Common myeloid progenitor, CD34-positive (primary cell): ENCODE data around the gene NKAIN2.

Source experiments
- CTCF ChIA-PET: fragments of 350-600 bp; sonication (Branson Sonifier 250); formaldehyde crosslinking; loops from one replicate; lab custom pipeline; 2021; ENCODE audit warnings: antibody characterized with exemption; lab: Charles Lee
- POLR2A ChIA-PET: fragments of 350-600 bp; sonication (Branson Sonifier 250); formaldehyde crosslinking; loops from one replicate; lab custom pipeline; 2021; ENCODE audit warnings: antibody characterized with exemption; lab: Charles Lee
- DNase-seq, 3 donors: peaks; one replicate each; pipeline versions ENCODE4 v3.0.0 to v3.0.0-alpha.2; 2013
- H3K27ac ChIP-seq, 2 experiments: 1 replicate in 1 of 2; 2 replicates in 1 of 2; pipeline ENCODE4 v1.7.0; 2013; ENCODE audit warnings: inconsistent platforms in 2 of 2, low read length in 2 of 2, mild to moderate bottlenecking in 2 of 2, low read depth in 1 of 2, moderate library complexity in 1 of 2; ENCODE audit not compliant: severe bottlenecking in 2 of 2, insufficient read depth in 1 of 2, poor library complexity in 1 of 2
- H3K27me3 ChIP-seq, 5 experiments: replicated peaks in 2 of 5; 1 replicate in 3 of 5; 2 replicates in 2 of 5; pipeline versions ENCODE4 v1.6.1 to v1.7.0; 2013; ENCODE audit warnings: low read length in 4 of 5, mild to moderate bottlenecking in 2 of 5, moderate library complexity in 2 of 5, inconsistent platforms in 1 of 5; ENCODE audit not compliant: insufficient read depth in 5 of 5, control insufficient read depth in 4 of 5
- H3K36me3 ChIP-seq, 4 experiments: 1 replicate in 2 of 4; 2 replicates in 2 of 4; pipeline versions ENCODE4 v1.6.1 to v1.7.0; 2013; ENCODE audit warnings: low read length in 3 of 4, control low read depth in 1 of 4, mild to moderate bottlenecking in 1 of 4; ENCODE audit not compliant: control insufficient read depth in 4 of 4, insufficient read depth in 4 of 4
- H3K4me1 ChIP-seq, 4 experiments: 1 replicate in 3 of 4; 2 replicates in 1 of 4; pipeline versions ENCODE4 v1.6.1 to v1.7.1; 2013; ENCODE audit warnings: low read length in 3 of 4, mild to moderate bottlenecking in 3 of 4, control low read depth in 1 of 4, inconsistent platforms in 1 of 4, moderate library complexity in 1 of 4; ENCODE audit not compliant: control insufficient read depth in 4 of 4, insufficient read depth in 4 of 4; ENCODE audit errors: control extremely low read depth in 1 of 4
- H3K4me3 ChIP-seq, 7 experiments: 1 replicate in 4 of 7; 2 replicates in 3 of 7; pipeline versions ENCODE4 v1.5.1 to v1.7.0; 2013; ENCODE audit warnings: mild to moderate bottlenecking in 7 of 7, low read length in 6 of 7, moderate library complexity in 6 of 7, inconsistent platforms in 2 of 7, low read depth in 2 of 7, control low read depth in 1 of 7; ENCODE audit not compliant: insufficient read depth in 4 of 7, control insufficient read depth in 1 of 7; ENCODE audit errors: extremely low read depth in 1 of 7
- H3K9me3 ChIP-seq, 5 experiments: 1 replicate in 4 of 5; 2 replicates in 1 of 5; pipeline versions ENCODE4 v1.6.1 to v1.7.1; 2013; ENCODE audit warnings: low read length in 4 of 5, mild to moderate bottlenecking in 2 of 5, inconsistent platforms in 1 of 5, low read depth in 1 of 5, moderate library complexity in 1 of 5; ENCODE audit not compliant: control insufficient read depth in 4 of 5, insufficient read depth in 2 of 5; ENCODE audit errors: control extremely low read depth in 1 of 5
- WGBS: methylation state at CpG from one replicate; pipeline ENCODE4 v1.1.5; 2013; ENCODE audit not compliant: insufficient coverage; 5-methylcytosine and 5-hydroxymethylcytosine counted together

The NKAIN2 gene

DNA sequence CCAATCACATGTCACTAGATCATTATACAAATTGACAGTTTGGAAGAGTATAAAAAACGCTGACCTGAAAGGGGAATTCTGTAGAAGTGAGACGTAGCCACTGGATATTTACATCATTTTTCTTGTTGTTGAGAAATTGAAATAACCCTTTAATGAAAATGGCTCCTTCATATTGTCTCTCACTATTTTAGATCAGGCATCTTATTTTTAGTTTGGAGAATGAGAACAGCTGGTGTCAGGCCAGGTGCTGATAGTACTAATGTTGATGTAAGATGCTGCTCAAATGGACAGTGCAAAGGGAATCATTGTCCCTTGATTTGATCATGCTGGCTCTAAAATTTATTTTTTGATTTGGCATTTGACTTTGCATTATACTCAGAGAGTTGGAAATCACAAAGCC is 17.4 kb downstream of the NKAIN2 start:
- Histone ChIP-seq H3K27ac (no peak overlapping the region), H3K4me1 (no peaks in the 10 kb centered on the region), H3K9me3 (peaks cover 0 to 5% (median 0%) of the 10 kb centered on the region in 5 experiments), H3K4me3 (no peak overlapping the region), H3K27me3 (no peaks in the 10 kb centered on the region), H3K36me3 (peaks cover 0 to 6% (median 2%) of the 10 kb centered on the region in 4 experiments)
- no CpG with 5 or more reads among the region's 2 CpGs for WGBS
- ChIA-PET POLR2A (no interaction called here), CTCF (no interaction called here)
- no peak for DNase-seq

DNA sequence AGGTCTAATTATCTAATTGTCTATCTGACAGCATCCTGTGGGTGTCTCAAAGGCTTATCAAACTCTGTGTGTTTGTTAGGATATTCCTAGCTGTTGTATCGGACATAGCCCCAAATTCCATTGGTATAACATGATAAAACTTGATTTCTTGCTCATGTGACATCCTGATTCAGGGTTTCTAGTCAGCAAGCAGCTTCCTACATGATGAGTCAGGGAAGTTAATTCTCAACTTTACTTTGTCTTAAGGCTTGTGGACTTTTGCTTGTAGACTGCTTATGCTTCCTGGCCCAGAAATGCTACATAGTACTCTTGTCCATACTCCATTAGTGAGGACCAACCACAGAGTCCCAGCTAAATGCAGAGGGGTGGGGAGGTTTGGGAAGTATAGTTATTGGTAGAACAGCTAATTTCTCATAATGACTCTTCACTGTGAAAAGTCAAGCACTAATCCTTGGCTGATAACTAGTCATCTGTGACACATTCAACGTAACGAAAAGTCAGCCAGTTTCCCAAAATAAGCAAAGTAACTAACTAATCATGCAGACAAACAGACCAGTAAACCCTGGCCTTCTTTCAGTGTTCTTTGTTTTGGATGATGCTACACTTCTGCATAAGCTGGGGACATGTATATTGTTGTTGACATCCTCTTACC is 25.8 kb downstream of the NKAIN2 start:
- CTCF ChIA-PET = interaction anchor here (0.8 to 2.1 kb wide), 15 partner anchors 9 to 137 kb away, joined by 3 to 12 read pairs (median 4); no protein-coding TSS in a partner anchor
- peak in 2 of 3 donors; percentile 67 to 83 for DNase-seq
- 30% methylated on average over 2 of the region's 3 CpGs for WGBS

DNA sequence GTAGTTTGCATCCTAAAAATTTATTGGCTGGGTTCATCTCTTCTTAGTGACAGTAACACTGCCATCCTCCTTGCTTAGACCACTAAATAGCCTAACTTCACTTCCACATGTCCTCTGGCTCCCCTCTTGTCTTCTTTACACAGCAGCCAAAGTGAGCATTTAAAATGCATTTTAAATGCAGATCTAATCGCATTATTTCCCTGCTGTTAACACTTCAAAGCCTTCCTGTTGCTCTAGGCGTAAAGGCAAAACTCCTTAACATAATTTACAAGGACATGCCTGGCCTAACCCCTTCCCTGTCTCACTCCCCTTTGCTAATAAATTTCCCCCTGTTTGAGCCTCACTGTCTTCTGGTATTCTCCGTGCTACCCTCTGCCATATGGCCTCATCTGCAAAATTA is 26.5 kb downstream of the NKAIN2 start:
- POLR2A ChIA-PET = interaction anchor here (0.5 kb wide), 1 partner anchor 27 kb away, joined by 4 read pairs; no protein-coding TSS in a partner anchor
- CTCF ChIA-PET = interaction anchor here (1.4 to 1.7 kb wide), 3 partner anchors 19 to 136 kb away, joined by 4 to 6 read pairs (median 6); no protein-coding TSS in a partner anchor
- Histone ChIP-seq H3K4me1 (peaks cover 12 to 42% (median 29%) of the 10 kb centered on the region in 4 experiments), H3K27ac (peak overlapping the region; percentile 19 to 76), H3K4me3 (peak overlapping the region in 6 of 7 experiments; percentile 41 to 68 (median 52)), H3K36me3 (peaks cover 0 to 3% (median 0%) of the 10 kb centered on the region in 4 experiments), H3K27me3 (no peaks in the 10 kb centered on the region), H3K9me3 (peaks cover 0 to 2% (median 0%) of the 10 kb centered on the region in 5 experiments)
- 7% methylated on average over 3 of the region's 3 CpGs for WGBS
- peak in 1 of 3 donors; percentile 23 for DNase-seq

More for the DNA sequence above, 25.8 kb downstream of the NKAIN2 start:
- Histone ChIP-seq H3K36me3 (peaks cover 0 to 4% (median 1%) of the 10 kb centered on the region in 4 experiments), H3K27ac (peak overlapping the region; percentile 14 to 76), H3K4me3 (peak overlapping the region in 4 of 7 experiments; percentile 23 to 68 (median 56)), H3K27me3 (no peaks in the 10 kb centered on the region), H3K9me3 (peaks cover 0 to 5% (median 1%) of the 10 kb centered on the region in 5 experiments), H3K4me1 (peaks cover 12 to 42% (median 29%) of the 10 kb centered on the region in 4 experiments)
- POLR2A ChIA-PET = interaction anchor here (0.5 to 0.6 kb wide), 2 partner anchors 27 to 318 kb away, joined by 4 read pairs; no protein-coding TSS in a partner anchor

DNA sequence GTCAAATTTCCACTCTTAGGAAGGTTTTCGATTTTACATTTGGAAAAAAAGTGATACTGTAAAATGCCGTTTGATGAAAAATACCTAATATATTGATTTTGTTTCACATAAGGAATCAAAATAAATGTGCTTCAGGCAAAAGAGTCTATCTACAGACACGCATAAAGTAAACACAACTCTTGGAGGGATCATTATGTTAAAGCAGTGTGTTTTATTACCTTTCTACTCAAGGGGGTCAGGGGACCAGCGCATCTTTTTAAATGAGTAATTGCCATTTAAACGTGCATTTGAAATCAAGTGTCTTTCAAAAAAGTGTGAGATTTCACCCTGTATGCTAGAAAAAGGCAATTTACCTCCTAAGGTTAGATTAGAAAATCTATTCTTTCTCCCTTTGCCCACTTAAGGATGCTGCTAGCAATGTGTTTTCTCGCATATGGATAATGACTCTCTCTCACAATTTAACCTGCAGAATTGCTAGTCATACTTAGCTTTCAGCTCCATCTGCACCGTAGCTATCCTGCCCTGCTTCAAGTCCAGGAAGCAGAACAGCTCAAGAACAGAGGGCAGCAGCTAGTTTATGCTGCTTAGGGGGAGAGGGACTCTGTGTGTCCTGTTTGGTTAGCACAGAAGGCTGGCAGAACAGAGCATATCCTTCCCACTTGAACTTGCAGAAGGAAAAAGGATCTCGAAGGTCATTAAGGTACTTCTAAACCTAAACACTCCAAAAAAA is 35.0 kb downstream of the NKAIN2 start:
- 8% methylated on average over 2 of the region's 8 CpGs for WGBS
- CTCF ChIA-PET = interaction anchor here (0.8 to 1.2 kb wide), 6 partner anchors 10 to 77 kb away, joined by 3 to 7 read pairs (median 3); no protein-coding TSS in a partner anchor
- H3K9me3 ChIP-seq = no peaks in the 10 kb centered on the region
- H3K27ac ChIP-seq = peak overlapping the region; percentile 59 to 85
- peak overlapping the region in 6 of 7 experiments; percentile 25 to 77 (median 58) for H3K4me3 ChIP-seq
- POLR2A ChIA-PET = no interaction called here
- H3K4me1 ChIP-seq = peaks cover 9 to 61% (median 35%) of the 10 kb centered on the region in 4 experiments
- peaks cover 0 to 5% (median under 1%) of the 10 kb centered on the region in 4 experiments for H3K36me3 ChIP-seq
- no peaks in the 10 kb centered on the region for H3K27me3 ChIP-seq
- DNase-seq = peak; percentile 39 to 77 (median 69)

DNA sequence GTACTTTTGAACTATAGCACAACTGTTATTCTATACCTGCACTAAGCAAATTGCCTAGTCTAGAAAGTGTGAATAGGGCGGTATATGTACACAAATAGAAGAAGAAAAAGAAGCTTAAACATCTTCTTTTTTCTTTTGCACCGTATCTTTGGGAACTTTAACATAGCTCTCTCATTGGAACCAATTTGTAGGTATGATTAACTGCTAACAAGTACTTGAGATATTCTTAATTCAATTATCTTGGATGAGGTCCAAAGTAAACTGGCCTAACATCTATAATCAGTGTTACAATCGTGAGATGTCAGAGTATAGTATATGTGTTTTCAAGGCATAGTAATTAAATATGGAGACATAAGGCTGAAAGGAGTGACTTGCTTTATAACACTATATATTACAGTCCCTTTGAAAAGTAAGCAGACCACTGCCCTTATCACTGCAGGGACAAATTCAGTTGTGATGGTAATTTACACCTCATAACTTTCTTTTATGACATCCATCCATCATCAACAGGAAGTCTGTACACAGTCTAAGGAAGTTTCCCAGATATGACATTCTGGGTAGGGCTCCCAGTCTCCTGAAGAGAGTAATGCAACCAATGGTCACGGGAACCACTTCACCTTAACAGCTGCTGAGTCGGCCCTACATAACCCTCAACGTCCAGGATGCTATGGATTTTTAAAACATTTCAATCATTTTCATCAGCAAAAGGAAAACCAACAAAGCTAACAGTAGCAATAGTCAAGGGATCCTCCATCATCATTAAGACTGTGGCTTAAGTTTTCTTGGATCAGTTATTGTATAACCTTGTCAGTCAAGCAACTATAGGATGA is 37.6 kb downstream of the NKAIN2 start:
- peaks cover 0 to 10% (median 3%) of the 10 kb centered on the region in 4 experiments for H3K36me3 ChIP-seq
- DNase-seq = peak; percentile 44 to 81 (median 63)
- ChIA-PET CTCF (interaction anchor here (0.8 to 1.9 kb wide), 5 partner anchors 8 to 126 kb away, joined by 3 to 12 read pairs (median 4); no protein-coding TSS in a partner anchor), POLR2A (no interaction called here)
- H3K9me3 ChIP-seq = peaks cover 0 to 3% (median 0%) of the 10 kb centered on the region in 5 experiments
- WGBS = 0% methylated on average over 1 of the region's 6 CpGs
- no peaks in the 10 kb centered on the region for H3K27me3 ChIP-seq
- peak overlapping the region; percentile 59 to 85 for H3K27ac ChIP-seq
- H3K4me1 ChIP-seq = peaks cover 11 to 69% (median 35%) of the 10 kb centered on the region in 4 experiments
- peak overlapping the region in 5 of 7 experiments; percentile 10 to 77 (median 23) for H3K4me3 ChIP-seq

DNA sequence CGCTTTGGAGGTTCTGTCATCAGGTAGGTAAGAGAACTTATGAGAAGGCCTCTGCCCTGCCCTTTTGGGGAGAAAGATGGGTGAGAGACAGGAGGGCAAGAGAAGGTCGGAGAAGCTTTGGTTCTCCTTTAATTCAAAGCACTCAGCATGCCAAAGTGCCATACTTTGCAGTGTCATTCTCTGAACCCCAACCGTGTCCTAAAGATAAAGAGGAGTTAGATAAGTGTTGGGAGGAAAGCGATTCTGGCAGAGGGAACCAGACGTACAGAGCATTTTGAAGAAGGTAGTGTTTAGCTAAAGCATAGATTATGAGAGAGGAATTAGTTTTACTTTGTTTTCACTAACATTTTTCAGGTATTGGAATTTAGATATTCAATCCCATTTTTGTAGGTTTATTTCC is 40.3 kb downstream of the NKAIN2 start:
- peaks cover 0 to 10% (median 5%) of the 10 kb centered on the region in 5 experiments for H3K9me3 ChIP-seq
- ChIA-PET POLR2A (no interaction called here), CTCF (interaction anchor here (1.5 kb wide), 2 partner anchors 15 to 41 kb away, joined by 4 to 6 read pairs; no protein-coding TSS in a partner anchor)
- peaks cover 3 to 17% (median 11%) of the 10 kb centered on the region in 4 experiments for H3K36me3 ChIP-seq
- peaks cover 11 to 43% (median 28%) of the 10 kb centered on the region in 4 experiments for H3K4me1 ChIP-seq
- H3K27ac ChIP-seq = no peak overlapping the region
- H3K4me3 ChIP-seq = no peak overlapping the region
- 89% methylated on average over 5 of the region's 5 CpGs for WGBS
- DNase-seq = peak in 1 of 3 donors; percentile 47
- no peaks in the 10 kb centered on the region for H3K27me3 ChIP-seq
